CD4-positive, alpha-beta T cell treated with Interleukin-6 at 100 ng/mL for 8 hours (primary cell): ENCODE data around the gene SNCB.
A peak's percentile ranks its signal among the peaks of the same experiment; 100 is the strongest.

ENCODE experiments used
- DNase-seq: peaks from one replicate; pipeline ENCODE4 v3.0.0-alpha.2; 2020; ENCODE audit warnings: mixed read lengths, low spot score

Gene SNCB

GRCh38 chr5:176575066-176575465, 55.3 kb downstream of the SNCB start:
- no peak for DNase-seq

- no peak for DNase-seq
These were observed 56.1 kb downstream of the SNCB start for GRCh38 chr5:176574297-176574591.

GRCh38 chr5:176573564-176574296, 56.6 kb downstream of the SNCB start:
- DNase-seq, result peak; percentile 75
